B cell (primary cell): ENCODE measurements around the gene CCDC88C. TPM values are rescaled to one million over a fixed set of nuclear protein-coding genes. Genes with fewer than 3 reads are reported as not detected.
A peak's percentile ranks its signal among the peaks of the same experiment; 100 is the strongest.

Source experiments
- ATAC-seq: fragments of 200-7000 bp; cut with Tn5 transposase; one replicate; pipeline ENCODE4 v1.10.0; 2021; ENCODE audit warnings: low read depth, mild to moderate bottlenecking, moderate number of reproducible peaks, moderate library complexity
- CTCF ChIA-PET: fragments of 350-600 bp; sonication (Branson Sonifier 250); formaldehyde crosslinking; loops from one replicate; lab custom pipeline; 2021; ENCODE audit warnings: antibody characterized with exemption, inconsistent platforms; lab: Charles Lee
- POLR2A ChIA-PET: fragments of 350-600 bp; sonication (Branson Sonifier 250); formaldehyde crosslinking; loops from one replicate; lab custom pipeline; 2021; ENCODE audit warnings: antibody characterized with exemption; lab: Charles Lee
- DNase-seq: peaks from one replicate; pipeline ENCODE4 v3.0.0; 2013
- H2AFZ ChIP-seq: 2 replicates; pipeline ENCODE4 v1.6.1; 2012; ENCODE audit warnings: mild to moderate bottlenecking, low read depth, low read length; ENCODE audit not compliant: insufficient read depth, poor library complexity, severe bottlenecking
- H3K27ac ChIP-seq, 2 donors: 1 replicate in 1 of 2; 2 replicates in 1 of 2; pipeline ENCODE4 v1.5.1; 2012 to 2013; ENCODE audit warnings: low read length in 2 of 2, mild to moderate bottlenecking in 2 of 2, moderate library complexity in 1 of 2
- H3K27me3 ChIP-seq, 4 experiments: fragments of 200-600 bp in 1 of 4; sonication (generic) in 1 of 4; replicated peaks in 1 of 4; 1 replicate in 2 of 4; 2 replicates in 2 of 4; pipeline versions ENCODE4 v1.6.1 to v1.7.0; 2013 to 2016; ENCODE audit warnings: low read length in 3 of 4, mild to moderate bottlenecking in 2 of 4, mixed read lengths in 1 of 4, moderate library complexity in 1 of 4; ENCODE audit not compliant: insufficient read depth in 4 of 4, control insufficient read depth in 3 of 4; ENCODE audit errors: control extremely low read depth in 1 of 4
- H3K36me3 ChIP-seq, 2 experiments: replicated peaks in 1 of 2; 1 replicate in 1 of 2; 2 replicates in 1 of 2; pipeline versions ENCODE4 v1.6.1 to v1.7.1; 2013; ENCODE audit warnings: low read length in 1 of 2; ENCODE audit not compliant: insufficient read depth in 2 of 2, control insufficient read depth in 1 of 2; ENCODE audit errors: control extremely low read depth in 1 of 2, extremely low read depth in 1 of 2
- H3K4me1 ChIP-seq, 2 donors: fragments of 200-600 bp in 1 of 2; sonication (generic) in 1 of 2; 1 replicate in 1 of 2; 2 replicates in 1 of 2; pipeline versions ENCODE4 v1.5.1 to v1.6.1; 2013 to 2017; ENCODE audit warnings: low read length in 2 of 2; ENCODE audit not compliant: control insufficient read depth in 2 of 2, insufficient read depth in 2 of 2
- H3K4me2 ChIP-seq: replicated peaks from 2 replicates; pipeline ENCODE3; 2012; ENCODE audit warnings: mild to moderate bottlenecking, low read depth, low read length; ENCODE audit not compliant: poor library complexity, severe bottlenecking
- H3K4me3 ChIP-seq, 5 experiments: fragments of 200-600 bp in 1 of 5; sonication (generic) in 1 of 5; 1 replicate in 3 of 5; 2 replicates in 2 of 5; pipeline versions ENCODE4 v1.5.1 to v1.7.0; 2011 to 2016; ENCODE audit warnings: low read length in 4 of 5, mild to moderate bottlenecking in 4 of 5, low read depth in 2 of 5, control low read depth in 1 of 5, moderate library complexity in 1 of 5; ENCODE audit not compliant: insufficient read depth in 1 of 5; ENCODE audit errors: control extremely low read depth in 1 of 5, extremely low read depth in 1 of 5
- H3K79me2 ChIP-seq: fragments of 200-600 bp; sonication (generic); one replicate; pipeline ENCODE4 v1.6.0; 2016; ENCODE audit warnings: low read length; ENCODE audit not compliant: control insufficient read depth, insufficient read depth
- H3K9ac ChIP-seq: fragments of 200-600 bp; sonication (generic); 2 replicates; pipeline ENCODE4 v1.6.1; 2017; ENCODE audit warnings: mild to moderate bottlenecking, low read length, moderate library complexity
- H3K9me3 ChIP-seq, 3 donors: one replicate each; pipeline versions ENCODE4 v1.6.1 to v1.7.1; 2013; ENCODE audit warnings: low read length in 2 of 3; ENCODE audit not compliant: control insufficient read depth in 2 of 3, insufficient read depth in 1 of 3; ENCODE audit errors: control extremely low read depth in 1 of 3
- H4K20me1 ChIP-seq: 2 replicates; pipeline ENCODE4 v1.6.0; 2012; ENCODE audit warnings: mild to moderate bottlenecking, low read length; ENCODE audit not compliant: insufficient read depth, control insufficient read depth, poor library complexity, severe bottlenecking
- H3K27ac Mint-ChIP-seq: one replicate; pipeline ENCODE4 v1.8.0; 2021; ENCODE audit warnings: mixed read lengths
- H3K27me3 Mint-ChIP-seq: one replicate; pipeline ENCODE4 v1.8.0; 2021; ENCODE audit warnings: mixed read lengths
- H3K4me1 Mint-ChIP-seq: one replicate; pipeline ENCODE4 v1.8.0; 2021; ENCODE audit warnings: mixed read lengths
- H3K4me3 Mint-ChIP-seq: one replicate; pipeline ENCODE4 v1.8.0; 2021; ENCODE audit warnings: mixed read lengths
- H3K9me3 Mint-ChIP-seq: one replicate; pipeline ENCODE4 v1.8.0; 2022; ENCODE audit warnings: mixed read lengths; ENCODE audit not compliant: insufficient read depth
- EZH2 ChIP-seq: IDR thresholded peaks from 2 replicates; pipeline ENCODE4 v1.6.1; 2012; ENCODE audit warnings: borderline replicate concordance, low read depth, mild to moderate bottlenecking, moderate library complexity, low read length; ENCODE audit not compliant: insufficient read depth, poor library complexity, severe bottlenecking
- WGBS: methylation state at CpG from one replicate; pipeline ENCODE4 v1.1.5; 2013; ENCODE audit warnings: missing lambda C conversion rate; ENCODE audit not compliant: insufficient coverage; 5-methylcytosine and 5-hydroxymethylcytosine counted together
- intact Hi-C: fragments of 100-400 bp; cut with micrococcal nuclease; formaldehyde crosslinking; loops from one replicate; pipeline ENCODE4 v1.10.0; 2022
- polyA plus RNA-seq: library from polyadenylated mRNA; depleted of rRNA; stranded (reverse); fragments of >200 nt; gene quantifications from 2 replicates; pipeline ENCODE4 v1.2.3, GENCODE V29; 2012
- total RNA-seq, 2 donors: library from RNA; stranded (reverse); fragments of 120-200 nt in 1 of 2; gene quantifications; 1 replicate in 1 of 2; 2 replicates in 1 of 2; pipeline versions ENCODE4 v1.2.3 to v1.2.4, GENCODE V29; 2013 to 2022
- TF ChIP-seq, protein P1 (sequence below): fragments of 200-600 bp; IDR thresholded peaks from one replicate; pipeline ENCODE4 v1.8.0; 2022; ENCODE audit warnings: antibody characterized with exemption, mild to moderate bottlenecking

CCDC88C gene
- total and polyA plus RNA-seq, 2 donors (not counting 1 experiment from before 2014, with no cell fraction given) = 98.7 to 181 TPM

GRCh38 chr14:91243074-91243471 lies 174.5 kb downstream of the CCDC88C start:
- ChIA-PET CTCF (interaction anchor here (0.5 to 6.1 kb wide), 10 partner anchors 10 to 172 kb away, joined by 3 to 42 read pairs (median 4); no protein-coding TSS in a partner anchor), POLR2A (interaction anchor here (0.6 to 2.6 kb wide), 6 partner anchors 9 to 182 kb away, joined by 4 to 9 read pairs (median 5); partner anchors contain the start of gene RPS6KA5)
- H3K4me2 ChIP-seq = peak overlapping the region; percentile 79
- H3K27me3 ChIP-seq = no peaks in the 10 kb centered on the region
- H3K79me2 ChIP-seq = peaks cover 8% of the 10 kb centered on the region
- no peaks in the 10 kb centered on the region for H4K20me1 ChIP-seq
- Mint-ChIP-seq H3K27me3 (no peaks in the 10 kb centered on the region), H3K9me3 (no peaks in the 10 kb centered on the region), H3K4me3 (peak overlapping the region; percentile 75), H3K4me1 (peaks cover 62% of the 10 kb centered on the region), H3K27ac (peak overlapping the region; percentile 91)
- no peaks in the 10 kb centered on the region for H3K36me3 ChIP-seq
- no peaks in the 10 kb centered on the region for H3K9me3 ChIP-seq
- intact Hi-C loops = loop anchor here (1.0 to 10.0 kb wide), 8 partner anchors 10 to 846 kb away; partner anchors contain the start of genes CALM1 and RPS6KA5
- no peak for DNase-seq
- WGBS = 66% methylated on average over 6 of the region's 6 CpGs
- TF ChIP-seq, protein P1, sequence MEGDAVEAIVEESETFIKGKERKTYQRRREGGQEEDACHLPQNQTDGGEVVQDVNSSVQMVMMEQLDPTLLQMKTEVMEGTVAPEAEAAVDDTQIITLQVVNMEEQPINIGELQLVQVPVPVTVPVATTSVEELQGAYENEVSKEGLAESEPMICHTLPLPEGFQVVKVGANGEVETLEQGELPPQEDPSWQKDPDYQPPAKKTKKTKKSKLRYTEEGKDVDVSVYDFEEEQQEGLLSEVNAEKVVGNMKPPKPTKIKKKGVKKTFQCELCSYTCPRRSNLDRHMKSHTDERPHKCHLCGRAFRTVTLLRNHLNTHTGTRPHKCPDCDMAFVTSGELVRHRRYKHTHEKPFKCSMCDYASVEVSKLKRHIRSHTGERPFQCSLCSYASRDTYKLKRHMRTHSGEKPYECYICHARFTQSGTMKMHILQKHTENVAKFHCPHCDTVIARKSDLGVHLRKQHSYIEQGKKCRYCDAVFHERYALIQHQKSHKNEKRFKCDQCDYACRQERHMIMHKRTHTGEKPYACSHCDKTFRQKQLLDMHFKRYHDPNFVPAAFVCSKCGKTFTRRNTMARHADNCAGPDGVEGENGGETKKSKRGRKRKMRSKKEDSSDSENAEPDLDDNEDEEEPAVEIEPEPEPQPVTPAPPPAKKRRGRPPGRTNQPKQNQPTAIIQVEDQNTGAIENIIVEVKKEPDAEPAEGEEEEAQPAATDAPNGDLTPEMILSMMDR = no peak
- TF ChIP-seq EZH2 = no peak
- peak overlapping the region in 4 of 5 experiments; percentile 1 to 37 (median 14) for H3K4me3 ChIP-seq
- H3K27ac ChIP-seq = peak overlapping the region; percentile 57 to 79
- H3K4me1 ChIP-seq = peaks cover 50 to 63% of the 10 kb centered on the region in 2 donors
- ATAC-seq = no peak
- H2AFZ ChIP-seq = no peak overlapping the region
- H3K9ac ChIP-seq = peak overlapping the region; percentile 47

GRCh38 chr14:91242635-91243034 lies 175.0 kb downstream of the CCDC88C start:
- peak overlapping the region; percentile 91 for H3K27ac Mint-ChIP-seq
- TF ChIP-seq, protein P1 = no peak
- TF ChIP-seq EZH2 = no peak
- no peaks in the 10 kb centered on the region for H3K27me3 ChIP-seq
- H3K4me3 ChIP-seq = peak overlapping the region in 3 of 5 experiments; percentile 1 to 37 (median 22)
- peaks cover 8% of the 10 kb centered on the region for H3K79me2 ChIP-seq
- no peaks in the 10 kb centered on the region for H3K9me3 ChIP-seq
- peak overlapping the region; percentile 79 for H3K4me2 ChIP-seq
- DNase-seq (no peak), ATAC-seq (no peak)
- H3K27ac ChIP-seq = peak overlapping the region; percentile 57 to 79
- H4K20me1 ChIP-seq = no peaks in the 10 kb centered on the region
- WGBS = no CpG with 5 or more reads among the region's 4 CpGs
- peaks cover 62% of the 10 kb centered on the region for H3K4me1 Mint-ChIP-seq
- ChIA-PET CTCF (interaction anchor here (0.5 to 6.1 kb wide), 9 partner anchors 10 to 78 kb away, joined by 3 to 42 read pairs (median 4); no protein-coding TSS in a partner anchor), POLR2A (interaction anchor here (0.6 to 2.6 kb wide), 5 partner anchors 8 to 182 kb away, joined by 3 to 9 read pairs (median 5); partner anchors contain the start of gene RPS6KA5)
- peaks cover 50 to 63% of the 10 kb centered on the region in 2 donors for H3K4me1 ChIP-seq
- H3K4me3 Mint-ChIP-seq = peak overlapping the region; percentile 75
- no peaks in the 10 kb centered on the region for H3K36me3 ChIP-seq
- intact Hi-C loops = loop anchor here (1.0 to 10.0 kb wide), 10 partner anchors 8 to 845 kb away; partner anchors contain the start of genes CALM1 and RPS6KA5
- no peaks in the 10 kb centered on the region for H3K9me3 Mint-ChIP-seq
- H3K27me3 Mint-ChIP-seq = no peaks in the 10 kb centered on the region
- peak overlapping the region; percentile 47 for H3K9ac ChIP-seq
- H2AFZ ChIP-seq = no peak overlapping the region
